ENCODE data around the gene RBM44. TPM values are rescaled to one million over a fixed set of nuclear protein-coding genes. Genes with fewer than 3 reads are reported as not detected.
"Not testable (repeated sequence)": the region's sequence is repeated elsewhere in the genome, so short reads cannot be mapped to it uniquely, and the experiment has no call there.

RBM44 gene
- total and polyA plus RNA-seq, 10 donors, result 0.29 to 3.1 (median 1.5) TPM

- TF ChIP-seq POLR2AphosphoS5 (IDR thresholded peaks at IDR 0.05), result peak in 2 of 3 donors; percentile 11 to 23
- H3K27me3 ChIP-seq (replicated peaks in 1 of 7); H3K9me3 ChIP-seq; DNase-seq; intact Hi-C loops (cut with DNase I; ENCODE audit: low total_unique reads); H3K27ac ChIP-seq; H3K4me3 ChIP-seq: not testable (repeated sequence)
- peaks cover 0 to 94% (median 75%) of the 10 kb centered on the region in 6 donors for H3K36me3 ChIP-seq
- H3K4me1 ChIP-seq, result peaks cover 0 to 13% (median under 1%) of the 10 kb centered on the region in 6 donors
- WGBS, 5 donors, result 94 to 99% (median 96%) methylated on average over 15 of the region's 15 CpGs
These were observed 48.1 kb upstream of the RBM44 start for GRCh38 chr2:237750441-237750840.

- WGBS, 5 donors, result 32 to 51% (median 34%) methylated on average over 5 of the region's 5 CpGs
- TF ChIP-seq POLR2AphosphoS5 (IDR thresholded peaks at IDR 0.05), result no peak
- no peak for TF ChIP-seq CTCF (IDR thresholded peaks at IDR 0.05 in 8 of 11, conservative IDR thresholded peaks at IDR 0.05 in 3 of 11)
- no peak for TF ChIP-seq POLR2A (IDR thresholded peaks at IDR 0.05)
- no peaks in the 10 kb centered on the region for H3K9me3 ChIP-seq
- intact Hi-C loops (cut with DNase I; ENCODE audit: low total_unique reads), result no loop called here
- DNase-seq, result no peak
- H3K4me1 ChIP-seq, result peaks cover 0 to 9% (median 0%) of the 10 kb centered on the region in 6 donors
- no peak overlapping the region for H3K4me3 ChIP-seq
- H3K27ac ChIP-seq, result no peak overlapping the region
- peaks cover 5 to 100% (median 91%) of the 10 kb centered on the region in 6 donors for H3K36me3 ChIP-seq
- H3K27me3 ChIP-seq (replicated peaks in 1 of 7), result no peaks in the 10 kb centered on the region
These were observed 45.8 kb upstream of the RBM44 start for GRCh38 chr2:237752761-237753165.

- Histone ChIP-seq H3K27me3 (replicated peaks in 1 of 7) (no peaks in the 10 kb centered on the region), H3K4me1 (peaks cover 0 to 9% (median 0%) of the 10 kb centered on the region in 6 donors), H3K9me3 (no peaks in the 10 kb centered on the region), H3K27ac (no peak overlapping the region), H3K4me3 (no peak overlapping the region), H3K36me3 (peaks cover 5 to 100% (median 96%) of the 10 kb centered on the region in 6 donors)
- TF ChIP-seq POLR2AphosphoS5 (IDR thresholded peaks at IDR 0.05), result no peak
- no peak for TF ChIP-seq CTCF (IDR thresholded peaks at IDR 0.05 in 8 of 11, conservative IDR thresholded peaks at IDR 0.05 in 3 of 11)
- TF ChIP-seq POLR2A (IDR thresholded peaks at IDR 0.05), result no peak
- 84 to 95% (median 91%) methylated on average over 3 of the region's 3 CpGs for WGBS, 5 donors
- no peak for DNase-seq
- intact Hi-C loops (cut with DNase I; ENCODE audit: low total_unique reads), result no loop called here
These were observed 44.4 kb upstream of the RBM44 start for GRCh38 chr2:237754182-237754581.

- Histone ChIP-seq H3K36me3 (peaks cover 5 to 100% (median 96%) of the 10 kb centered on the region in 6 donors), H3K4me3 (no peak overlapping the region), H3K27ac (no peak overlapping the region), H3K4me1 (peaks cover 0 to 9% (median 0%) of the 10 kb centered on the region in 6 donors), H3K9me3 (no peaks in the 10 kb centered on the region), H3K27me3 (replicated peaks in 1 of 7) (no peaks in the 10 kb centered on the region)
- 79 to 91% (median 90%) methylated on average over 6 to 12 of the region's 12 CpGs for WGBS, 5 donors
- intact Hi-C loops (cut with DNase I; ENCODE audit: low total_unique reads), result no loop called here
- DNase-seq, result no peak
- TF ChIP-seq POLR2A (IDR thresholded peaks at IDR 0.05), result no peak
- TF ChIP-seq POLR2AphosphoS5 (IDR thresholded peaks at IDR 0.05), result peak in 2 of 3 donors; percentile 16 to 59
These were observed 43.8 kb upstream of the RBM44 start for GRCh38 chr2:237754626-237755248.

- intact Hi-C loops (cut with DNase I; ENCODE audit: low total_unique reads), result no loop called here
- Histone ChIP-seq H3K27ac (no peak overlapping the region), H3K36me3 (peaks cover 13 to 100% (median 96%) of the 10 kb centered on the region in 6 donors), H3K9me3 (no peaks in the 10 kb centered on the region), H3K27me3 (replicated peaks in 1 of 7) (no peaks in the 10 kb centered on the region), H3K4me3 (no peak overlapping the region), H3K4me1 (peaks cover 0 to 5% (median 0%) of the 10 kb centered on the region in 6 donors)
- TF ChIP-seq POLR2A (IDR thresholded peaks at IDR 0.05), result no peak
- TF ChIP-seq POLR2AphosphoS5 (IDR thresholded peaks at IDR 0.05), result no peak
- TF ChIP-seq CTCF (IDR thresholded peaks at IDR 0.05 in 8 of 11, conservative IDR thresholded peaks at IDR 0.05 in 3 of 11), result no peak
- WGBS, 5 donors, result 91 to 95% (median 92%) methylated on average over 10 of the region's 10 CpGs
- no peak for DNase-seq
These were observed 41.0 kb upstream of the RBM44 start for GRCh38 chr2:237757616-237758015.

Measured in spleen (tissue), 11 donors.